Activated T-helper 1 cell treated with anti-CD3 and anti-CD28 coated beads, Interleukin-12 subunit alpha, Interleukin-12 subunit beta, Interleukin-2, Interleukin-4 antibody, amounts not matched to agents 30 ng/mL and 10 ng/mL and 1 ng/mL, durations not matched to agents 14 hours and 24 hours and 36 hours (primary cell): ENCODE data around the gene IMMP2L. TPM values are rescaled to one million over a fixed set of nuclear protein-coding genes. Genes with fewer than 3 reads are reported as not detected.
"Not testable (repeated sequence)": the region's sequence is repeated elsewhere in the genome, so short reads cannot be mapped to it uniquely, and the experiment has no call there.

ENCODE experiments used
- DNase-seq: peaks from one replicate; pipeline ENCODE4 v3.0.0; 2021; ENCODE audit warnings: low spot score
- H3K27ac Mint-ChIP-seq: one replicate; pipeline ENCODE4 v1.8.0; 2021; ENCODE audit warnings: mild to moderate bottlenecking, mixed read lengths
- H3K27me3 Mint-ChIP-seq: one replicate; pipeline ENCODE4 v1.8.0; 2022; ENCODE audit warnings: mild to moderate bottlenecking, moderate library complexity, mixed read lengths; ENCODE audit not compliant: insufficient read depth
- H3K36me3 Mint-ChIP-seq: one replicate; pipeline ENCODE4 v1.8.0; 2021; ENCODE audit warnings: low read depth, mixed read lengths
- H3K4me1 Mint-ChIP-seq: one replicate; pipeline ENCODE4 v1.8.0; 2021; ENCODE audit warnings: low read depth, mixed read lengths
- H3K4me3 Mint-ChIP-seq: one replicate; pipeline ENCODE4 v1.8.0; 2021; ENCODE audit warnings: mild to moderate bottlenecking, moderate library complexity, mixed read lengths
- H3K9me3 Mint-ChIP-seq: one replicate; pipeline ENCODE4 v1.8.0; 2021; ENCODE audit warnings: mixed read lengths
- intact Hi-C: fragments of 100-400 bp; cut with micrococcal nuclease; formaldehyde crosslinking; loops from one replicate; pipeline ENCODE4 v1.15.1; 2024
- total RNA-seq: library from RNA; stranded (reverse); gene quantifications from 2 replicates; pipeline ENCODE4 v1.2.3, GENCODE V29; 2022

The IMMP2L gene
- total RNA-seq, 1 donor from 2014 or later, result 11.3 TPM

DNA sequence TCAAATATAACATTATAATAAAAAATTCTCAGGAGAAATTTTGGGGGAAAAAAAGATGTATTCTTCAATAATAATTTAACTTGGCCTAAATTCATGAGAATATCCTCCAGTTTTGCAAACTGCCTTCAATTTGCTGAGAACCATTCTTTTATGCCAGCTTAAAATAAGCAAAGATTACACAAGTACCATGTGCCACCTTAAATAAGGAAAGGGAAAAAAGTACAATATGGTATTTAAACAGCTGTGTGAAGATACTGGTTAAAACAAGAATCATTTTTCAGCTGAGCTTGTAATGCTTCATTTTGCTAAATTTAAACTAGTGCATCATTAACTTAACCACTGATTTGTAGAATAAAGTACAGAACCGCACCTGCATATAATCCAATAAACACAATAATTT is 253.6 kb downstream of the IMMP2L start:
- H3K9me3 Mint-ChIP-seq, result no peaks in the 10 kb centered on the region
- H3K36me3 Mint-ChIP-seq, result no peaks in the 10 kb centered on the region
- H3K27ac Mint-ChIP-seq, result no peak overlapping the region
- no peak for DNase-seq
- H3K4me1 Mint-ChIP-seq, result no peaks in the 10 kb centered on the region
- H3K27me3 Mint-ChIP-seq, result no peaks in the 10 kb centered on the region
- intact Hi-C loops, result no loop called here
- no peak overlapping the region for H3K4me3 Mint-ChIP-seq

DNA sequence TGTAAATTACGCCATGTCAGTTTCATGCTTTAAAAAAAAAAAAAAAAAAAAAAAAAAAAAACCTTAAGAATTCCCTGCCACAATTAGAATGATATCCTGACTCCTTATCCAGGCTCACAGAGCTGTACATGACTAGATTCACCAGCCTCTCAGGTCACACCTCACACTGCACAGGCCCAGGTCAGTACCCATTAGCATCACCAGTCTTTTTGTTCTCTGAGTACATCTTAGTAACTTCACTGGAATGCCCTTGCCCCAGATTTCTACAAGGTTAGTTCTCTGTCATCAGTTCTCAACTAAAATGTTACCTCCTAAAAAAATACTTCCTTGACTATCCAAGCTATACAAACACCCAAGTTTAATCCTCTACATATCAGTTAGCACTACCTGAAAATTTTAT is 260.4 kb downstream of the IMMP2L start:
- H3K27ac Mint-ChIP-seq, result no peak overlapping the region
- intact Hi-C loops, result no loop called here

DNA sequence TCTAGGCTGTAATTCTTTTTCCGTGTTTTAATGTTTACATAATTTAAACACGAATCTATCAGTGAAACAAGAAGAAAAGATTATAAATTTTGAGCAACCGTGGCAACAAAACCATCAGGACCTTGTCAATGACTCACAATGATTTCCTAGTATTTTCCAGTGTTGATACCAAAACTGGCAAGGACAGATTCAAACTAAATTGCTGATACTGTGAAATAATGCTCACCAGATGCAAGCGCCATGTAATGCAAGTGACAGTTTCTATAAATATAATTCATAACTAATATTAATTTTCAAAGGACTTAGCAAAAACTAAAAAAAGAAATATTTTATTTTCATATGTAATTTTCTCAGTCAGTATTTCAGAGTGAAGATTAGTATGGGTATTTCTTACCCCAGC is 267.8 kb downstream of the IMMP2L start:
- intact Hi-C loops, result no loop called here
- Mint-ChIP-seq H3K36me3 (no peaks in the 10 kb centered on the region), H3K27me3 (no peaks in the 10 kb centered on the region), H3K4me1 (no peaks in the 10 kb centered on the region), H3K27ac (no peak overlapping the region), H3K4me3 (no peak overlapping the region), H3K9me3 (no peaks in the 10 kb centered on the region)
- no peak for DNase-seq

More for the DNA sequence above, 260.4 kb downstream of the IMMP2L start:
- Mint-ChIP-seq H3K4me3 (no peak overlapping the region), H3K36me3 (no peaks in the 10 kb centered on the region), H3K4me1 (no peaks in the 10 kb centered on the region), H3K9me3 (no peaks in the 10 kb centered on the region), H3K27me3 (no peaks in the 10 kb centered on the region)
- no peak for DNase-seq

DNA sequence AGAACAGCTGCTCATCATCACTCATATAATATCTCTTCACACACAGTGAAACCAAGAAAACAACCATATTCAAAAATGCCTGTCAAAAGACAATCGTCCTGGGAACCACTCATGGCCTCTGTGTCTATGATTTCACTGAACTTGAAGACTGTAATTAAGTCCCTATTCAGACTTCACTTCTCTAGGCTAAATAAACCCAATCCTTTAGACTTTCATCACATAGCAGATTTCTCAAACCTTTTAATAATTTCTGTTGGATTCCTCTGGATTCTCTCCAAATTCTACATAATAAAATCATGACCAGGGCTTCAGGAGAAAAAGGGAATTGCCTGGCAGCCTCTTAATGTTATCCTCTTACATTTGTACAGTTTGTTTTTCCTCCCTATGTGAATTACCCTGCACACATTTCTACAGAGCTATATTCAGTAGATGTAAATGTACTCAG is 270.2 kb downstream of the IMMP2L start:
- H3K9me3 Mint-ChIP-seq, result peaks cover 11% of the 10 kb centered on the region
- no peaks in the 10 kb centered on the region for H3K36me3 Mint-ChIP-seq
- intact Hi-C loops, result no loop called here
- H3K27ac Mint-ChIP-seq, result no peak overlapping the region
- H3K27me3 Mint-ChIP-seq, result no peaks in the 10 kb centered on the region
- no peak overlapping the region for H3K4me3 Mint-ChIP-seq
- no peaks in the 10 kb centered on the region for H3K4me1 Mint-ChIP-seq
- no peak for DNase-seq

DNA sequence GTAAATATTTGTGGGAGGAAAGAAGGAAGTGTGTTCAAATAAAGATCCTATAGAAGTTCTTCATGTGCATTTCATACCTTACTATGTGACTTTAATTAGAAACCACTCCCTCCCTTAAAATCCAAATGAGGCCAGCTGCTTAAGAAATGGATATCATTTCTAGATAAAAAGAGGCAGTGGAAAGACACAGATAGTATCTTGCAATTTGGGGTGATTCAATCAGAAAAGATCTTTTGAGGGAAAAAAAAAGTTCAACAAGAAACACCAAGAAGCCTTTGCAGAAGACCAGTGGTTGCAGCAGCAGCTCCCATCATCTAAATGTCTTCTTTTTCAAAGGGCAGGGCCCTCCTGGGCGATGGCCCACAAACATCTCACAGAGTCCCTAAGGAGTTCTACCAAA is 271.3 kb downstream of the IMMP2L start:
- Mint-ChIP-seq H3K36me3 (no peaks in the 10 kb centered on the region), H3K27ac (no peak overlapping the region), H3K27me3 (no peaks in the 10 kb centered on the region), H3K9me3 (peaks cover 12% of the 10 kb centered on the region), H3K4me1 (no peaks in the 10 kb centered on the region), H3K4me3 (no peak overlapping the region)
- no peak for DNase-seq
- intact Hi-C loops, result no loop called here

DNA sequence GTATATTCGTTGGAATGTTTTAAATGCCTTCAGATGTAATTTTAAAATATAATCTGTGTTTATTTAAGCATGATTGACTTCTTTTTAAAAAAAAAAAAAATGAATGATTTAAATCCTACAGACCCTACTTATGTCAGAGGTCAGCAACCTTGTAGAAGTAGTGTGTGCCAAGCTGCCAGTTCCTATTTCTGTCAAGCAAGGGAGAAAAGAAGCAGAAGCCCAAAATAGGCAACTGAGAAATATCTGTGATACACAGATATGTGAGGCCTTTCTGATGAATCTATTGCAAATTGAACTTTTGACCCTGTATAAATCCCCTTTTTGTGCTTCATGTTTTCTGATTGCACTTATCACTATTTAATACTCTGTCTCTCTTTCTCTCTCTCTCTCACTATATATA is 271.9 kb downstream of the IMMP2L start:
- H3K27ac Mint-ChIP-seq, result no peak overlapping the region
- no peak for DNase-seq
- H3K4me1 Mint-ChIP-seq, result no peaks in the 10 kb centered on the region
- H3K4me3 Mint-ChIP-seq, result no peak overlapping the region
- intact Hi-C loops, result no loop called here
- no peaks in the 10 kb centered on the region for H3K27me3 Mint-ChIP-seq
- no peaks in the 10 kb centered on the region for H3K36me3 Mint-ChIP-seq
- peaks cover 12% of the 10 kb centered on the region for H3K9me3 Mint-ChIP-seq

DNA sequence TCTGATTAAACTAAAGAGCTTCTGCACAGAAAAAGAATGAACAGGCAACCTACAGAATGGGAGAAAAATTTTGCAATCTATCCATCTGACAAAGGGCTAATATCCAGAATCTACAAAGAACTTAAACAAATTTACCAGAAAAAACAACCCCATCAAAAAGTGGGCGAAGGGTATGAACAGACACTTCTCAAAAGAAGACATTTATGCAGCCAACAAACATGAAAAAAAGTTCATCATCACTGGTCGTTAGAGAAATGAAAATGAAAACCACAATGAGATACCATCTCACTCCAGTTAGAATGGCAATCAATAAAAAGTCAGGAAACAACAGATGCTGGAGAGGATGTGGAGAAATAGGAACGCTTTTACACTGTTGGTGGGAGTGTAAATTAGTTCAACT is 273.9 kb downstream of the IMMP2L start:
- peaks cover 12% of the 10 kb centered on the region for H3K9me3 Mint-ChIP-seq
- H3K4me3 Mint-ChIP-seq, DNase-seq, H3K27ac Mint-ChIP-seq, H3K27me3 Mint-ChIP-seq, H3K36me3 Mint-ChIP-seq, intact Hi-C loops, H3K4me1 Mint-ChIP-seq: not testable (repeated sequence)

DNA sequence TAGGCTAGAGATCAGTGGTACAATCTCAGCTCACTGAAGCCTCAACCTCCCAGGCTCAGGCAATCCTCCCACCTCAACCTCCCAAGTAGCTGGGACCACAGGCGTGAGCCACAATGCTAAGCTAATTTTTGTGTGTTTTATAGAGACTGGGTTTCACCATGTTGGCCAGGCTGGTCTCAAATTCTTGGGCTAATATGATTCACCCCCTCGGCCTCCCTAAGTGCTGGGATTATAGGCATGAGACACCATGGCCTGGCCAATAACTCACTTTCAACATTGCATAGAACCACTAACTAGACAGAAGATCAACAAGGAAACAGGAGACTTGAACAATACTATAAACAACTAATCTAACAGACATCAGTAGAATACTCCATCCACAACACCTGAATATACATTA is 279.7 kb downstream of the IMMP2L start:
- Mint-ChIP-seq H3K4me1 (no peaks in the 10 kb centered on the region), H3K27me3 (peaks cover 2% of the 10 kb centered on the region), H3K9me3 (peaks cover 6% of the 10 kb centered on the region), H3K4me3 (no peak overlapping the region), H3K27ac (no peak overlapping the region), H3K36me3 (no peaks in the 10 kb centered on the region)
- intact Hi-C loops, result no loop called here
- DNase-seq, result no peak

DNA sequence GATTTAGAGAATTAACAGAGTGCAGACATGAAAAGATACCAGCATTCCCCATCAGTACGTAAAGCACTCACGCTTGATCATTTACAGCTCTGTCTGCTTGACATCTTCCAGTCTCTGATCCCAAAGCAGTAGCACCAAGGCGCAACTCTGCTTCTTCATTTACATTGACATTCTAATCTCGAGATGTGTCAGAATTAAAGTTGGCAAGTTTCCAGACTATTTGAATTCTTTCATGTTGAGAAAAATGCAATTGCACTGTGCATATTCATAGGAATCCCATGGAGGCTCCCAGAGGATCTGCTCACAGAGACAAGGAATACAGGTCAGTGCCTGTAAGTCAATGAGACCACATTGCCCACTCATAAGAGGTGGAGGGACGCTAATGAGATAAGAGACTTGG is 287.4 kb downstream of the IMMP2L start:
- intact Hi-C loops, result no loop called here
- Mint-ChIP-seq H3K4me1 (no peaks in the 10 kb centered on the region), H3K27ac (no peak overlapping the region), H3K27me3 (no peaks in the 10 kb centered on the region), H3K4me3 (no peak overlapping the region), H3K9me3 (no peaks in the 10 kb centered on the region), H3K36me3 (no peaks in the 10 kb centered on the region)
- no peak for DNase-seq

DNA sequence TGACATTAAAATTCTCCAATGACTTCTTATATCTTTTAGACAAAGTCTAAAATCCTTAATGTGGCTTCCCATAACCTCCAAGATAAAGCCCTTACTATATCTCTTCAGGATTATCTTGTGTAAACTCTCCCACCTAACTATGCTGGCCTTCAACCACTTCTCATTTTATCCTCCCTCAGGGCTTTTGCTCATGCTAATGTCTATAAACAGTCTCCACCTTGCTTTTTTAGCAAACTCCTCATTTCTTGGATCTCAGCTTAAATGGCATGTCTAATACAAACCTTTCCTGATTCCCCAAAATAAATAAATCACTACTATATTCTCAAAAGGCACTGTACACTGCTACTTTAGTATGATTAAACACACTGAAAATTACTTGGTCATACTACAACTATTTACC is 290.2 kb downstream of the IMMP2L start:
- H3K4me3 Mint-ChIP-seq, result no peak overlapping the region
- no peaks in the 10 kb centered on the region for H3K36me3 Mint-ChIP-seq
- intact Hi-C loops, result no loop called here
- H3K9me3 Mint-ChIP-seq, result no peaks in the 10 kb centered on the region
- H3K4me1 Mint-ChIP-seq, result no peaks in the 10 kb centered on the region
- H3K27ac Mint-ChIP-seq, result no peak overlapping the region
- no peaks in the 10 kb centered on the region for H3K27me3 Mint-ChIP-seq
- no peak for DNase-seq

DNA sequence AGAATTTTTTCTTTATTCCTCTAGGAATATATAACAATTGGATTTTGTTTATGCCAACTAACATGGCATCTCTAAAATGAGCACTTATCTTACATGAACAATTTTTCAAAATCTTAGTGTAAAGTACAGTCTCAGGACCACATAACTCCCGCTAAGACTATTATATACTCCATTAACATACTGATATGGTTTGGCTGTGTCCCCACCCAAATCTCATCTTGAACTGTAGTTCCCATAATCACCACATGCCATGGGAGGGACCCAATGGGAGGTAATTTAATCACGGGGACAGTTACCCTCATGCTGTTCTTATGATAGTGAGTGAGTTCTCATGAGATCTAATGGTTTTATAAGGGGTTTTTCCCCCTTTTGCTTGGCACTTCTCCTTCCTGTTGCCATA is 291.5 kb downstream of the IMMP2L start:
- H3K36me3 Mint-ChIP-seq, H3K9me3 Mint-ChIP-seq, H3K27me3 Mint-ChIP-seq, H3K4me1 Mint-ChIP-seq, H3K27ac Mint-ChIP-seq, DNase-seq, H3K4me3 Mint-ChIP-seq, intact Hi-C loops: not testable (repeated sequence)

DNA sequence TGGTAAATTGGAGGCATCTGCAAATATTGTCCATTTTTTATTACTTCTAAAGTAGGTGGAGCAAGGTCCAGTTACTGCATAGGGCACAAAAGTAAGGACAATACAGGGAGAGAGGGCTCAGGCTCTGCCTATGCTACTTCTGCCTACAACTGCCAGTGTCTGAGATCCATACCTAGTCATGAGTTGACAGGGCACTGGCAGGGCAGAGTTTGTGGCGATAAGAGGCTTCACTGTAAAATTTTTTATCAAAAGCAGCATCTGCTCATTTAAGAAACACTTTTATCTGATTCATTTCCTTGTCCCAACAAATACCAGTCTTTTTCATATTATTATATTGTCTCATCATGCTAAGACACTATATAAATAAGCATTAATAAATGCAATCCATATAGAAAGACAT is 293.4 kb downstream of the IMMP2L start:
- Mint-ChIP-seq H3K9me3 (no peaks in the 10 kb centered on the region), H3K36me3 (no peaks in the 10 kb centered on the region), H3K27ac (no peak overlapping the region), H3K4me1 (no peaks in the 10 kb centered on the region), H3K4me3 (no peak overlapping the region), H3K27me3 (no peaks in the 10 kb centered on the region)
- intact Hi-C loops, result no loop called here
- DNase-seq, result no peak

DNA sequence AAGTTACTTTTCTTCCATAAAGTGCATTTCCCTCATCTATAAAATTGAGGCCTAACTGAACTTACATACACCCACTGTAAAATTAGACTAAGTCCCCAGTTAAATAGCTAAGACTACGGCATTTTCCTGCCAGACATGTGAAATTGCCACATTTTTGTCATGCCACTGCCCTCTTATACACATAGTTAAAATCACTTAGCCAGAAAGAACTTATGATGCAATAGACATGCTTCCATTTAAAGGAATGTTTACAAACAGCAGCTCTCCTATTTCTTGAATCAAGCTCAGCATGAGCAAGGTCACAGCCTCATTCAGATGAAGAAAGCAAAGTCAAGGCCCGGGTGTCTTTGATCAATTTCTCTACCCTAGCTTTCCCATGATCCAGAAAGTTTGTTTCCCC is 295.7 kb downstream of the IMMP2L start:
- Mint-ChIP-seq H3K9me3 (no peaks in the 10 kb centered on the region), H3K27ac (no peak overlapping the region), H3K27me3 (no peaks in the 10 kb centered on the region), H3K4me1 (no peaks in the 10 kb centered on the region), H3K36me3 (no peaks in the 10 kb centered on the region), H3K4me3 (no peak overlapping the region)
- no peak for DNase-seq
- intact Hi-C loops, result no loop called here

DNA sequence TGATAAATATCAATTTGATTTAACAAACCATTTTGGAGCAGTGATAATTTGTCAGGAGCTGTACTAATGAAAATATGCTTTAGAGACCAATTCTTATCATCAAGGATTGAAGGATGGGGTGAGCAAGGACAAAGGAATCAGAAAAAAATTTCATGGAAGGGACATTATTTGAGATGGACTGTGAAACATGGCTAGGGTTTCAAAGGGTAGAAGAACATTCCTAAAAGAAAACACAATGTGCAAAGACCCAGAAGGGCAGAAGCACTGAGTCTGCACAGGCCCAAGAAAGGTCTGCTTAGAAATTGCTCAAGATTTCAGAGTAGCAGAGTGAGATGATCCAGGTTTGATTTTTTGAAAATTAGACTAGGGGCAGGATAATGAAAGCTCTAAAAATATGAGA is 296.9 kb downstream of the IMMP2L start:
- Mint-ChIP-seq H3K27ac (no peak overlapping the region), H3K9me3 (no peaks in the 10 kb centered on the region), H3K27me3 (no peaks in the 10 kb centered on the region), H3K4me3 (no peak overlapping the region), H3K36me3 (no peaks in the 10 kb centered on the region), H3K4me1 (no peaks in the 10 kb centered on the region)
- DNase-seq, result no peak
- intact Hi-C loops, result no loop called here
